ENCODE data around the gene HM13.

HM13 gene

GRCh38 chr20:31569163-31570020, 55.1 kb downstream of the HM13 start:
- no peaks in the 10 kb centered on the region for H3K9me3 ChIP-seq (ENCODE audit: control extremely low read depth in 1 of 5, control insufficient read depth in 4 of 5, insufficient read depth in 2 of 5, low read depth in 1 of 5, low read length in 4 of 5)
- H3K4me3 ChIP-seq (ENCODE audit: control insufficient read depth in 1 of 7, extremely low read depth in 1 of 7, insufficient read depth in 4 of 7, low read depth in 2 of 7, low read length in 6 of 7), result no peak overlapping the region
- H3K36me3 ChIP-seq (ENCODE audit: control insufficient read depth in 4 of 4, insufficient read depth in 4 of 4, low read length in 3 of 4), result peaks cover 0 to 56% (median 29%) of the 10 kb centered on the region in 4 experiments
- peak; percentile 52 to 77 (median 65) for DNase-seq
- ChIA-PET POLR2A (interaction anchor here (8.6 kb wide), 1 partner anchor 39 kb away, joined by 292 read pairs; the partner anchor contains the start of gene ID1), CTCF (interaction anchor here (0.7 to 28.5 kb wide), 12 partner anchors 13 to 188 kb away, joined by 3 to 1047 read pairs (median 4); partner anchors contain the start of genes BCL2L1 and ID1)
- no peaks in the 10 kb centered on the region for H3K27me3 ChIP-seq (replicated peaks in 2 of 5; ENCODE audit: control insufficient read depth in 4 of 5, insufficient read depth in 5 of 5, low read length in 4 of 5)
- 75% methylated on average over 5 of the region's 10 CpGs for WGBS (ENCODE audit: insufficient coverage)
- H3K27ac ChIP-seq (ENCODE audit: insufficient read depth in 1 of 2, low read depth in 1 of 2, low read length in 2 of 2, poor library complexity in 1 of 2, severe bottlenecking in 2 of 2), result no peak overlapping the region
- H3K4me1 ChIP-seq (ENCODE audit: control extremely low read depth in 1 of 4, control insufficient read depth in 4 of 4, insufficient read depth in 4 of 4, low read length in 3 of 4), result peaks cover 0 to 58% (median 49%) of the 10 kb centered on the region in 4 experiments

GRCh38 chr20:31570021-31570463, 55.8 kb downstream of the HM13 start:
- ChIA-PET CTCF (interaction anchor here (0.7 to 28.5 kb wide), 10 partner anchors 14 to 187 kb away, joined by 3 to 1047 read pairs (median 4); partner anchors contain the start of genes BCL2L1 and ID1), POLR2A (interaction anchor here (8.6 kb wide), 1 partner anchor 38 kb away, joined by 292 read pairs; the partner anchor contains the start of gene ID1)
- DNase-seq, result no peak
- H3K36me3 ChIP-seq (ENCODE audit: control insufficient read depth in 4 of 4, insufficient read depth in 4 of 4, low read length in 3 of 4), result peaks cover 0 to 53% (median 27%) of the 10 kb centered on the region in 4 experiments
- 80% methylated on average over 5 of the region's 8 CpGs for WGBS (ENCODE audit: insufficient coverage)
- no peaks in the 10 kb centered on the region for H3K27me3 ChIP-seq (replicated peaks in 2 of 5; ENCODE audit: control insufficient read depth in 4 of 5, insufficient read depth in 5 of 5, low read length in 4 of 5)
- peaks cover 0 to 58% (median 49%) of the 10 kb centered on the region in 4 experiments for H3K4me1 ChIP-seq (ENCODE audit: control extremely low read depth in 1 of 4, control insufficient read depth in 4 of 4, insufficient read depth in 4 of 4, low read length in 3 of 4)
- no peak overlapping the region for H3K4me3 ChIP-seq (ENCODE audit: control insufficient read depth in 1 of 7, extremely low read depth in 1 of 7, insufficient read depth in 4 of 7, low read depth in 2 of 7, low read length in 6 of 7)
- H3K9me3 ChIP-seq (ENCODE audit: control extremely low read depth in 1 of 5, control insufficient read depth in 4 of 5, insufficient read depth in 2 of 5, low read depth in 1 of 5, low read length in 4 of 5), result no peaks in the 10 kb centered on the region
- H3K27ac ChIP-seq (ENCODE audit: insufficient read depth in 1 of 2, low read depth in 1 of 2, low read length in 2 of 2, poor library complexity in 1 of 2, severe bottlenecking in 2 of 2), result no peak overlapping the region

DNA sequence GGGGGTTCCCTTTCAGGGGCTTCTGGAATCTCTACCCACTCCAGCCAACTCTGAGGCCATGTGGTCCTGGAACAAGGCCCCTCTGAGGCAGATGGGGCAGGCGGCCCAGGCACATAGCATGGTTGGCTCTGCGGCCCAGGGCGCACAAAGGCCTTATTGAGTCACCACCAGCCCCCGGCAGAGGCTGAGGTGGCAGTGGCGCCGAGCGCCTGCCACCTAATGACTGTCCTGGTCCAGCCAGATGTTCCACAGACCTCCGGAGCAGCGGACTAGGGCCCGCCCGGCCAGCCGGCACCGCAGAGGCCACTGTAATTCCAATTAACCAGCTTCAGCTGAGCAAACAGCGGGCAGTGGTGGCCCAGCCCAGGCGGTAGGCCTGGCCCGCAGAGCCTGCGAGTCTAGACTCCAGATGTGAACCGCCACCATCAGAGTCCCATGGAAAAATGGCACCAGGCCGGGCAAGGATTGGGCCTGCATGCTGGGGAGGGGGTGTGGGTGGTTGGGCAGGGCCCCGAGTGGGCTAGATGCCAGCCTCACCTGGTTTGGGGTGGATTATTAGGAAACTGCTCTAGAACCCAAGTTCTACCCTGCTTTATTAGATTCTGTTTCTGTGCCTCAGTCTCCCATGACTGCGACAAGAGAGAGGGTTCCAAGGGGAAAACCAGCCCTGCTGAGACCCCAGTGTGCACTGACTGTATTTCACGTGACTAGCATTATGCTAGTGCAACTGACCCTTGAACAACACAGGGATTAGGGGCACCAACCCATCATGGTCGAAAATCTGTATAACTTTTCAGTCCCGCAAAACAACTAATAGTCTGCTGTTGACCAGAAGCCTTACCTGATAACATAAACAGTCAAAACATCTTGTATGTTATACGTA, 56.7 kb downstream of the HM13 start:
- Histone ChIP-seq H3K4me3 (ENCODE audit: control insufficient read depth in 1 of 7, extremely low read depth in 1 of 7, insufficient read depth in 4 of 7, low read depth in 2 of 7, low read length in 6 of 7) (no peak overlapping the region), H3K27ac (ENCODE audit: insufficient read depth in 1 of 2, low read depth in 1 of 2, low read length in 2 of 2, poor library complexity in 1 of 2, severe bottlenecking in 2 of 2) (peak overlapping the region in 1 of 2 experiments; percentile 14), H3K36me3 (ENCODE audit: control insufficient read depth in 4 of 4, insufficient read depth in 4 of 4, low read length in 3 of 4) (peaks cover 0 to 46% (median 22%) of the 10 kb centered on the region in 4 experiments), H3K9me3 (ENCODE audit: control extremely low read depth in 1 of 5, control insufficient read depth in 4 of 5, insufficient read depth in 2 of 5, low read depth in 1 of 5, low read length in 4 of 5) (no peaks in the 10 kb centered on the region), H3K4me1 (ENCODE audit: control extremely low read depth in 1 of 4, control insufficient read depth in 4 of 4, insufficient read depth in 4 of 4, low read length in 3 of 4) (peaks cover 0 to 58% (median 49%) of the 10 kb centered on the region in 4 experiments), H3K27me3 (replicated peaks in 2 of 5; ENCODE audit: control insufficient read depth in 4 of 5, insufficient read depth in 5 of 5, low read length in 4 of 5) (no peaks in the 10 kb centered on the region)
- WGBS (ENCODE audit: insufficient coverage), result 96% methylated on average over 20 of the region's 25 CpGs
- ChIA-PET CTCF (interaction anchor here (1.0 to 28.5 kb wide), 9 partner anchors 10 to 153 kb away, joined by 3 to 1047 read pairs (median 10); partner anchors contain the start of genes BCL2L1 and ID1), POLR2A (interaction anchor here (8.6 kb wide), 1 partner anchor 37 kb away, joined by 292 read pairs; the partner anchor contains the start of gene ID1)
- no peak for DNase-seq

DNA sequence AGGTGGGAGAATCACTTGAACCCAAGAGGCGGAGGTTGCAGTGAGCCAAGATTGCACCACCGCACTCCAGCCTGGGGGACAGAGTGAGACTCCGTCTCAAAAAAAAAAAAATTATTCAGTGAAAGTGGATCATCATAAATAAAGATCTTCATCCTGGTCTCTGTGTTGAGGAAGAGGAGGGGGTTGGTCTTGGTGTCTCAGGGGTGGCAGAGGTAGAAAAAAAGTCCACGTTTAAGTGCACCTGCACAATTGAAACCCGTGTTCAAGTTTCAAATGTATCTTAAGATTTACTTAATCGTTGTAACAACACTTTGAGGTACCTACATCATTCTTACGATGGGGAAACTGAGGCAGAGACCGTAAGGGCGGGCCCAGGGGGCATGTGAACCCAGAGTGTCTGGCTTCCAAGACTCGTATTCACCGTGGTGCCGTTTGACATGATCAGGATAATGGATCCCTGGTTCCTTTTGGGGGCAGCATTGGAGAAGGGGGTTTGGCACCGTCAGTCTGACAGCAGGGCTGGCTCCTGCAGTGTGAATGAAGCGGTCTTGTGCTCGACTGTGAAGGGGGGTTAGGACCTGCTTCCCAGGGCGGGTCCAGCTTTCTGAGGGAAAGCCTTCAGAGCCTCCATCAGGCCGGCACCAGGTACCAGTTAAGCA, 57.9 kb downstream of the HM13 start:
- peak overlapping the region; percentile 53 to 92 (median 76) for H3K4me3 ChIP-seq (ENCODE audit: control insufficient read depth in 1 of 7, extremely low read depth in 1 of 7, insufficient read depth in 4 of 7, low read depth in 2 of 7, low read length in 6 of 7)
- H3K9me3 ChIP-seq (ENCODE audit: control extremely low read depth in 1 of 5, control insufficient read depth in 4 of 5, insufficient read depth in 2 of 5, low read depth in 1 of 5, low read length in 4 of 5), result no peaks in the 10 kb centered on the region
- H3K27ac ChIP-seq (ENCODE audit: insufficient read depth in 1 of 2, low read depth in 1 of 2, low read length in 2 of 2, poor library complexity in 1 of 2, severe bottlenecking in 2 of 2), result peak overlapping the region; percentile 77 to 86
- WGBS (ENCODE audit: insufficient coverage), result 43% methylated on average over 14 of the region's 17 CpGs
- H3K27me3 ChIP-seq (replicated peaks in 2 of 5; ENCODE audit: control insufficient read depth in 4 of 5, insufficient read depth in 5 of 5, low read length in 4 of 5), result no peaks in the 10 kb centered on the region
- no peak for DNase-seq
- CTCF ChIA-PET, result interaction anchor here (0.9 to 28.5 kb wide), 8 partner anchors 11 to 151 kb away, joined by 3 to 1047 read pairs (median 4); partner anchors contain the start of gene ID1
- POLR2A ChIA-PET, result interaction anchor here (0.8 to 8.6 kb wide), 5 partner anchors 9 to 36 kb away, joined by 3 to 292 read pairs (median 3); partner anchors contain the start of gene ID1
- H3K36me3 ChIP-seq (ENCODE audit: control insufficient read depth in 4 of 4, insufficient read depth in 4 of 4, low read length in 3 of 4), result peaks cover 0 to 34% (median 12%) of the 10 kb centered on the region in 4 experiments
- peaks cover 0 to 48% (median 44%) of the 10 kb centered on the region in 4 experiments for H3K4me1 ChIP-seq (ENCODE audit: control extremely low read depth in 1 of 4, control insufficient read depth in 4 of 4, insufficient read depth in 4 of 4, low read length in 3 of 4)

- ChIA-PET POLR2A (interaction anchor here (0.6 to 8.6 kb wide), 6 partner anchors 10 to 232 kb away, joined by 3 to 292 read pairs (median 3); partner anchors contain the start of gene ID1), CTCF (interaction anchor here (0.9 to 28.5 kb wide), 10 partner anchors 12 to 151 kb away, joined by 3 to 1047 read pairs (median 5); partner anchors contain the start of gene ID1)
- 0% methylated on average over 34 of the region's 63 CpGs for WGBS (ENCODE audit: insufficient coverage)
- H3K27ac ChIP-seq (ENCODE audit: insufficient read depth in 1 of 2, low read depth in 1 of 2, low read length in 2 of 2, poor library complexity in 1 of 2, severe bottlenecking in 2 of 2), result peak overlapping the region; percentile 77 to 86
- peak overlapping the region; percentile 53 to 92 (median 76) for H3K4me3 ChIP-seq (ENCODE audit: control insufficient read depth in 1 of 7, extremely low read depth in 1 of 7, insufficient read depth in 4 of 7, low read depth in 2 of 7, low read length in 6 of 7)
- no peaks in the 10 kb centered on the region for H3K9me3 ChIP-seq (ENCODE audit: control extremely low read depth in 1 of 5, control insufficient read depth in 4 of 5, insufficient read depth in 2 of 5, low read depth in 1 of 5, low read length in 4 of 5)
- DNase-seq, result peak; percentile 88 to 97 (median 95)
- H3K4me1 ChIP-seq (ENCODE audit: control extremely low read depth in 1 of 4, control insufficient read depth in 4 of 4, insufficient read depth in 4 of 4, low read length in 3 of 4), result peaks cover 0 to 44% (median 37%) of the 10 kb centered on the region in 4 experiments
- no peaks in the 10 kb centered on the region for H3K27me3 ChIP-seq (replicated peaks in 2 of 5; ENCODE audit: control insufficient read depth in 4 of 5, insufficient read depth in 5 of 5, low read length in 4 of 5)
- H3K36me3 ChIP-seq (ENCODE audit: control insufficient read depth in 4 of 4, insufficient read depth in 4 of 4, low read length in 3 of 4), result peaks cover 0 to 26% (median 12%) of the 10 kb centered on the region in 4 experiments
These were observed 58.7 kb downstream of the HM13 start for GRCh38 chr20:31572701-31573554.

Data from common myeloid progenitor, CD34-positive (primary cell).